ENCODE measurements around the gene ENPP5.
"Not testable (repeated sequence)": the region's sequence is repeated elsewhere in the genome, so short reads cannot be mapped to it uniquely, and the experiment has no call there.

DNA sequence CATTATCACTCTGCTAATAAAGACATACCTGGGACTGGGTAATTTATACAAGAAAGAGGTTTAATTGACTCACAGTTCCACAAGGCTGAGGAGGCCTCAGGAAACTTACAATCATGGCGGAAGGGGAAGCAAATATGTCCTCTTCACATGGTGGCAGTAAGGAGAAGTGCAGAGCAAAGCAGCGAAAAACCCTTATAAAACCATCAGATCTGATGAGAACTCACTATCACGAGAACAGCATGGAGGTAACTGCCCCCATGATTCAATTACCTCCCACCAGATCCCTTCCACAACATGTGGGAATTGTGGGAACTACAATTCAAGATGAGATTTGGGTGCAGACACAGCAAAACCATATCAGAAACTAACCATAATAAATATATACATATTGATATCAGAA is 21.7 kb downstream of the ENPP5 start:
- TF ChIP-seq, protein P1, sequence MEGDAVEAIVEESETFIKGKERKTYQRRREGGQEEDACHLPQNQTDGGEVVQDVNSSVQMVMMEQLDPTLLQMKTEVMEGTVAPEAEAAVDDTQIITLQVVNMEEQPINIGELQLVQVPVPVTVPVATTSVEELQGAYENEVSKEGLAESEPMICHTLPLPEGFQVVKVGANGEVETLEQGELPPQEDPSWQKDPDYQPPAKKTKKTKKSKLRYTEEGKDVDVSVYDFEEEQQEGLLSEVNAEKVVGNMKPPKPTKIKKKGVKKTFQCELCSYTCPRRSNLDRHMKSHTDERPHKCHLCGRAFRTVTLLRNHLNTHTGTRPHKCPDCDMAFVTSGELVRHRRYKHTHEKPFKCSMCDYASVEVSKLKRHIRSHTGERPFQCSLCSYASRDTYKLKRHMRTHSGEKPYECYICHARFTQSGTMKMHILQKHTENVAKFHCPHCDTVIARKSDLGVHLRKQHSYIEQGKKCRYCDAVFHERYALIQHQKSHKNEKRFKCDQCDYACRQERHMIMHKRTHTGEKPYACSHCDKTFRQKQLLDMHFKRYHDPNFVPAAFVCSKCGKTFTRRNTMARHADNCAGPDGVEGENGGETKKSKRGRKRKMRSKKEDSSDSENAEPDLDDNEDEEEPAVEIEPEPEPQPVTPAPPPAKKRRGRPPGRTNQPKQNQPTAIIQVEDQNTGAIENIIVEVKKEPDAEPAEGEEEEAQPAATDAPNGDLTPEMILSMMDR (IDR thresholded peaks at IDR 0.05): not testable (repeated sequence)
- TF ChIP-seq POLR2AphosphoS5 (IDR thresholded peaks at IDR 0.05): not testable (repeated sequence)

Data from gastroesophageal sphincter (tissue), 3 donors.